IPS-18c (cell line): Measurements from ENCODE around the gene ASAH2.
"Not testable (repeated sequence)": the region's sequence is repeated elsewhere in the genome, so short reads cannot be mapped to it uniquely, and the experiment has no call there.

Source experiments
- H3K4me3 ChIP-seq: 2 replicates; pipeline ENCODE4 v1.7.0; 2013; ENCODE audit warnings: low read depth, mild to moderate bottlenecking, low read length, moderate library complexity; ENCODE audit not compliant: insufficient read depth
- H3K9me3 ChIP-seq: one replicate; pipeline ENCODE4 v1.6.1; 2013; ENCODE audit warnings: mild to moderate bottlenecking, low read length, moderate library complexity; ENCODE audit not compliant: control insufficient read depth, insufficient read depth

The ASAH2 gene

DNA sequence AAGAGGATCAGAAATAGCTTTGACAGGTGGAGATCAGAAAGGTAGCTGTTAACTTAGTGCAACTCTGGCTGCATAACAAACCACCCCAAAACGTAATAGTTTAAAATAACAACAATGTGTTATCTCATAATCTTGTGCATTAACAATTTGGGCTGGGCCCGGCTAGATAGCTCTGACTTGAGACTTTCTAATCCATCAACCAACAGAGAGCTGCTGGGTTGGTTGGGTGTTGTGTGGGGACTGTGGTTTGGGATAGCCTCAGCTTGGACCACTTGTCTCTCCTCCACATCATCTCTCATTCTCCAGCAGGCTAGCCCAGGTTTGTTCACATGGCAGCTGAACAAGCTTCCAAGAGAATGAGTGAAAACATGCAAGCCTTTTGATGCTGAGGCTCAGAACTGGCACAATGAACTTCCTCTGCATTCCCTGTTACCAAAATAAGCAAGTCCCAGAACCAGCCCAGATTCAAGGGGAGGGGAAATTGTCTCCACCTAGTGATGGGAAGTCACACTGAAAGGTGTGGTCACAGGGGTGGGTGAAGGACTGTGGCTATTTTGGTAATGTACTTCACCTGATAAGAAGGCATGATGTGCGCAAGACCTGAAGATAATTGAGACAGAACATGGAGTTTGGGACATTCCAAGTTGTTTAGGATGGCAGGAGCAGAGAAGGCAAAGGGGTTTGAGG is 20.4 kb upstream of the ASAH2 start:
- no peaks in the 10 kb centered on the region for H3K9me3 ChIP-seq
- no peak overlapping the region for H3K4me3 ChIP-seq

DNA sequence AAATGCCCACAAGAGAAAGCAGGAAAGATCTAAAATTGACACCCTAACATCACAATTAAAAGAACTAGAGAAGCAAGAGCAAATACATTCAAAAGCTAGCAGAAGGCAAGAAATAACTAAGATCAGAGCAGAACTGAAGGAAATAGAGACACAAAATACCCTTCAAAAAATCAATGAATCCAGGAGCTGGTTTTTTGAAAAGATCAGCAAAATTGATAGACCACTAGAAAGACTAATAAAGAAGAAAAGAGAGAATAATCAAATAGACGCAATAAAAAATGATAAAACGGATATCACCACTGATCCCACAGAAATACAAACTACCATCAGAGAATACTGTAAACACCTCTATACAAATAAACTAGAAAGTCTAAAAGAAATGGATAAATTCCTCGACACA is 16.6 kb upstream of the ASAH2 start:
- H3K9me3 ChIP-seq, H3K4me3 ChIP-seq: not testable (repeated sequence)

DNA sequence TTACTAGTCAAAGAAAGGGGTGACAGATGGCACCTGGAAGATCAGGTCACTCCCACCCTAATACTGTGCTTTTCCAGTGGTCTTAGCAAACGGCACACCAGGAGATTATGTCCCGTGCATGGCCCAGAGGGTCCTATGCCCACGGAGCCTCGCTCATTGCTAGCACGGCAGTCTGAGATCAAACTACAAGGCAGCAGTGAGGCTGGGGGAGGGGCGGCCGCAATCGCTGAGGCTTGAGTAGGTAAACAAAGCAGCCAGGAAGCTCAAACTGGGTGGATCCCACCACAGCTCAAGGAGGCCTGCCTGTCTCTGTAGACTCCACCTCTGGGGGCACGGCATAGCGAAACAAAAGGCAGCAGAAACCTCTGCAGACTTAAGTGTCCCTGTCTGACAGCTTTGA is 11.3 kb upstream of the ASAH2 start:
- not testable (repeated sequence) for H3K9me3 ChIP-seq, H3K4me3 ChIP-seq

DNA sequence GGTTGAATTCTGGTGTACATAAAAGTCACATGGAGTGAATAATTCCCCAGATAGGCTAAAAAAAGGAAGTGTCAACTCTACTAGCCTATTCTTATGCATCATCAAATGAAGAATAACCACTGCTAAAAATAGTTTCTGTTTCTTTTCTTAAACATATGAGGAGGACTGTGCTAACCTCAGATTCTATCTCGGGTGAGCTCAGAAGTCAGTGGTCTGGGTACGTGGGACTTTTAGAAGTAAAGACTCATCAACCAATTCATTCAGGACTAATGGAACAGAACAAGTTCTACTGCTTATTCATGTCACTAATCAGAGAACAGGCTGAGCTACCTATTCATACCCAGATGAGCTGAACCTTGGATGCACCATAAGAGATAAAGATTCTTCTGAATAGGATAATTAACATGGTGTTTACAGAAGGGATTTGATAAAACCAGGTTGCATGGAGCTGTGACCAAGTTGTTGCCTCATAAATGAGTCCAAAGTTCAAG is 9.5 kb upstream of the ASAH2 start:
- no peak overlapping the region for H3K4me3 ChIP-seq

DNA sequence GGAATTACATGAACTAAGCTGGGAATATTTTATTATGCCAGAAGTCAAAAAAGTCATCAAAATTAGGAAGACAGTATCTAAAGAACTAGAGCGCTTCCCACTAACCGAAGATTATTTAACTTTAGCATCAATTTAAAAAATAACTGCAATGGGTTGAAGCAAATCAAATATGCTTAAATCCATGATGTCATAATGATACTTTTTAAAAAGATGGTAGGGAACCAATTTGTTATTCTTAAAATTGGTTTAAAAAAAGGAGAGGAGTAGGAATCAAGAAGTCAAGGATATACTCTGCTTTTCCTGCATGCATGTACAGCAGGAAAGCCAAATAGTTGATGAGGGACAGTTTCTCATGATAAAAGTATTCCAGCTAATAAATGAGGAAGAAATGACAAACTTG is 3.2 kb upstream of the ASAH2 start:
- no peaks in the 10 kb centered on the region for H3K9me3 ChIP-seq

More for the DNA sequence above, 9.5 kb upstream of the ASAH2 start:
- peaks cover 2% of the 10 kb centered on the region for H3K9me3 ChIP-seq

DNA sequence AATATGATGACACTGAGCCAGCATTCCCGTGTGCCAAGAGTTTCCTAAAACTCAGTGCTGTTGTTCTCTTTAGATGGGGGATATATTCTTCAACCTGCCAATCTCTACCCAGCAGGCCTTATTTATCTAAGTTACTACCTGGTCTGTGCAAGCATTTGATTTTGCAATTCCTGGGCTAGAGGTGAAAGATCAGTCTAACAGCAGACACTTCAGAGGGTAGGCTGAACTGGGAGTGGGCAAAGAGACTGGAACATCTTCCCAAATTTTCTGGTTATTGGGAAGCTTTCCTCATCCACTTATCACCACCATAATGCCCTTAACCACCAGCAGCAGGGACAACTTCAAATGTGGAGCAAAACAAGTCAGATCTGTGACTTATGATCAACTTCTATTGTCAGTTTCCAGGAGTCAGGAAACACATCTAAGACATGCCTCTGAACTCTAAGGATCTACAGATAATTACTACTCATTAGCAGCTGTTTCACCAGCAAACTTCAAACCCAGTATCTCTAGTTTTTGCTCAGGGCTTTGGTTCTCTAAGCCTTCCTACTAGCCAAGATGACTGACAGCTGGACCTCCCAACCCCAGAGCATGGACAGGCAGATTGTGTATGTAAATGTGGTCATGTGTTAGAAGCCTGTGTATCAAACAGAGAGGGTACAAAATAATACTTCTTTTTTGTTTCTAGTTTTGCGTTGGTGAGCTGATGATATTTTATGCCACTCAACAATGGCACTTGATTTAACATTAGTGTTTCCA is 1.0 kb downstream of the ASAH2 start:
- Histone ChIP-seq H3K9me3 (no peaks in the 10 kb centered on the region), H3K4me3 (no peak overlapping the region)

More for the DNA sequence above, 3.2 kb upstream of the ASAH2 start:
- H3K4me3 ChIP-seq: no peak overlapping the region

DNA sequence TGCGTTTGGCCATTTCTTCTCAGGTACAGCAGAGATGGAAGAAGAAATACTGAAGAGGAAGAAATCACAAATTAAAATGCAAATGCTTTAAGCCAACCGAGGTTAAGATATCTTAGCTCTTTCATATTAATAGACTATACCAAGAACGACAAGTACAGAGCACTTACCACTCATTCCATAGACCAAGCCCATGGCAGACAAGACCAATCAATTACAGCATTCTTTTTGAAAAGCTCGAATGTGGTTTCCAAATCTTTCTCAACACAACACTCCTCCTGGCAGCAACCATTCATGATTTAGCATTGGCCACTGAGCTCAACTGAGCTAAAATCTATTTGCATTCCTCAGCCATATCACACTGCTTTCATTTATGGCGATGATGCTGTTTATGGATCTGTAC is 2.7 kb downstream of the ASAH2 start:
- H3K4me3 ChIP-seq: no peak overlapping the region
- no peaks in the 10 kb centered on the region for H3K9me3 ChIP-seq

DNA sequence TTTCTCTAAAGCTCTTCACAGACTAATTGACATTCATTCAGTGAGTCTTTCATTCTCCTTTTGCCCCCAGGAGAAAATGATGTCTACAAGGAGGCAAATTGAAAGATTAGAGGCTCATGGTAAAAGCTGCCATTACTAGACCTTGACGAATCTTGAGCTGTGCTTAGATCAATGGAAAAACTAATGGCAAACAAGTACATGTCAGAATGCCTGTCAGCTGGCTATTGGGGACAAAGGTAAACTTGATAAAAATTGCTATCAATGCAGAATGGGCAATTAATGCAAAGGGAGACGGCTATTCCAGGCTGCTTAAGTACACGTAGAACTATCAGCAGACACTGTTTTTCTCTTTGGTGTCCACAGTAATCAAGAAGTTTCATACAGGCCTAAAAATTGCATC is 3.3 kb downstream of the ASAH2 start:
- no peak overlapping the region for H3K4me3 ChIP-seq
- H3K9me3 ChIP-seq: no peaks in the 10 kb centered on the region

DNA sequence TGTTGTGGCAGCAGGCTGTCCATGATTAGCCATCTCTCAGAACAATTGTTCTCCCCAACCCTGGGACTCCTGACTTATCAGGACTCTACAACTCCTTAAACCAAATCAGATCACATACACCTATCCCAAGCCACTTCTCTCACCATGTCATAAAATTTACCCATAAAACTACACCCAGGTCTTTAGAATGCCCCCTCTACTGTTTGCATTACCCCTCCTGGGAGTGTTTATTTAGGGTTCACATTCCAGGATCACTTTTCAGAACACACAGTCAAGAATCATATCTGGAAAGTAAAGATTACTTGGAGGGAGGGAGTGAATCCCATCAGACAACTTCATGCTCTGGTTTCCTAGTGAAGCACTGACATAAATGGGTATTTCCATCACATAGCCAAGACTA is 7.1 kb downstream of the ASAH2 start:
- Histone ChIP-seq H3K9me3 (no peaks in the 10 kb centered on the region), H3K4me3 (no peak overlapping the region)

DNA sequence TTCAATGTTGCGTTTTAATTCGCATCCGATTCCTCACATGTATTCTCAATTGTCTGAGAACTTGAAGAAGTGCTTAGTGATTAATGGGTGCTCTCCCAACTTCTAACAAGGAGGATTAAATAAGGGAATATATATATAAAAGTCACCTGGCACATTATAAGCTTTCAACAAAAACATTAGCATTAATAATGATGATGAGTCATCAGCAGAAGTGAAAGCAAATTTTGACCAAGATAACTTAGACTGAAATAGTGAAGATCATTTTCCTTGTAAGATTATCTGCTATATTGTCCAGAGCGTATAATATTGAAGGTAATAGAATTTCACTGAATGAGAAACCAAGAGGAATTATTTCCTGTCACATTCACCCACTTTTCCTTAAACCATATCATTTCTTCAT is 8.5 kb downstream of the ASAH2 start:
- H3K4me3 ChIP-seq: no peak overlapping the region
- no peaks in the 10 kb centered on the region for H3K9me3 ChIP-seq

DNA sequence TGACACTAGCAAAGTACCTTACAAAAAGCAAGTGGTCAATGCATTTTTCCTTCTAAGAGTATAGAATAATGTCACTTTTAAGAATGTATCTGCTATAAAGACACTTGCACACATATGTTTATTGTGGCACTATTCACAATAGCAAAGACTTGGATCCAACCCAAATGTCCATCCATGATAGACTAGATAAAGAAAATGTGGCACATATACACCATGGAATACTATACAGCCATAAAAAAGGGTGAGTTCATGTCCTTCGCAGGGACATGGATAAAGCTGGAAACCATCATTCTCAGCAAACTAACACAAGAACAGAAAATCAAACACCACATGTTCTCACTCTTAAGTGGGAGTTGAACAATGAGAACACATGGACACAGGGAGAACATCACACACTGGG is 9.8 kb downstream of the ASAH2 start:
- H3K4me3 ChIP-seq, H3K9me3 ChIP-seq: not testable (repeated sequence)

DNA sequence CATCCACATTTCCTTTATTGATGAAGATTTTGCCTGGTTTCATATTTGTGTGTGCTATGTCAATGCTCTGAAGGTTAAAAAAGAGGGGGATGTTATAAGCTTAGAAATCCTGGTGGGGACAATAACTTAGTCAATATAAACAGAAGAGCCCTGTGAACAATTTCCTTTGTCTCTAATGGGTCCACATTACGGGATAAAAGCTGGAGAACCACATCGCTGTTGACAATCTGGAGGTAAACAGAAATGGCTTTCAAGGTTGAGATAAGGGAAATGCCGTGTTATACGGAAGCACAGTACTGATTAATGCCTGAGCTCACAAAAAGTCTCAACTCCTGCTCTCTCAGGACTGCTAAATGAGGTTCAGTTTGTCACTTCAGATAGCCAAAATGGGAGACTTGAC is 16.8 kb downstream of the ASAH2 start:
- no peaks in the 10 kb centered on the region for H3K9me3 ChIP-seq
- no peak overlapping the region for H3K4me3 ChIP-seq

DNA sequence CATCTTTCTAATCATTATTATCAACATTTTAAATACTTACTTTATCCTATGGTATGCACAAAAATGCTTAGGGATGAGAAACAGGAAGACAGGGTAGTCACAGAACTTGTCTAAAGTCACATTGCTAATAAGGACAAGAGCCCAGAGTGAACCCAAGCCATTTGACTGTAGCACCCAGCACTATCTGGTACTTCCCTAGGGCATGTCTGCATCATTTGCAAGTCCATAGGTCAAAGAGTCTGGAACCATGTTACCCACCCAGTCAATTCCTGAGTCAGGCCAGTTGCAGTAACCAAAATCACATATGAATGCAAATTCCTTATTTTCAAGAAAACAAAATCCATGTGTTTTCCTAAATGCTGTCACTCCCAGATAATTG is 19.1 kb downstream of the ASAH2 start:
- no peaks in the 10 kb centered on the region for H3K9me3 ChIP-seq
- no peak overlapping the region for H3K4me3 ChIP-seq

DNA sequence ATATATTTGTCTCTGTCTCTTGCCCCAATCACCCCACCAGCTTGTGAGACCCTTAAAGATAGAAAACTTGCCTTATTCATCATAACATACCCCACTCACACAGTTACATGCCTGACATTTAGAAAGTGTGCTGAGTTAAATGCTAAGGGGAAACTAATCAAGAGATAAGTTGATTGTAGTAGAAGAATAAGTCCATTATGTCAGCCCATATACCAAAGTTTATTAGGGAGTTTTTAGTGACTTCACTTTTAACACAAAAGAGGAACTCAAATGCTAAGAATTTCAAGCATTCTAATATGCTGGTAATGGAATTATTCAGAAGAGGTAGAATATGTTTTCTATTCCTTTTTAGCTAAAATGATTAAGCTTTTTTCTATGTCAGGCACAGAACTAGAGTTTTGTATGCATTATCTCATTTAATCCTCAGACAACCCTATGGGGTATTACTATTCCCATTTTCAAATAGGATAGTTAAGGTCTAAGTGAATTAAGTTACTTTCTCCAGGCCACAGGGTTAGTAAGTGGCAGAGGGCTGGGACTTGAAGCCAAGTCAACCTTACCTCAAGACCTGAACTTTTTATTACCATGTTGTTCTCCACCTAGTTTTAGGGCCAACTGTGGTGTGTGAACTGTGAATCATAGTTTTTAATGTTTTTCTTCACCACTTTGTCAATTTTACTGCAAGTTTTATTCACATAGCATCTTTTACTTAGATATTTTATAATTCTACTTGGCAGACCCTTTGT is 19.6 kb downstream of the ASAH2 start:
- Histone ChIP-seq H3K9me3 (no peaks in the 10 kb centered on the region), H3K4me3 (no peak overlapping the region)

DNA sequence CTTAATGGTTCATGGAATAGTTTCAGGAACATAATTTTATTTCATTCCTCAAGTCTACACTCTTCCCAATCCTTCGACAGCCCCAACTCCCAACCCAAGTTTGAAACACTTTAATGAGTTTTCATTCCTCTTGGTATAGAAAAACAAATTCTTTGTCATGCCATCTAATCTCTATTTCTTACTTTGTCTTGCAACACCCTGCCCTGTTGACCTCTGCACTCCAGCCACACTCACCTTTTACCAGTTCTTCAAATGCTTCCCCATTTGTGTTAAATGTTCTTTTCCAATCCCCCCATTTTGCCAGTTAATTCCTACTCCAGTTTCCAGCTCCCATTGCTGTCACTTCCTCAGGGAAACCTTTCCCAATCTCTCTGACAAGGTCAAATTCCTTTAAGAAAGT is 21.9 kb downstream of the ASAH2 start:
- H3K9me3 ChIP-seq: no peaks in the 10 kb centered on the region
- no peak overlapping the region for H3K4me3 ChIP-seq

DNA sequence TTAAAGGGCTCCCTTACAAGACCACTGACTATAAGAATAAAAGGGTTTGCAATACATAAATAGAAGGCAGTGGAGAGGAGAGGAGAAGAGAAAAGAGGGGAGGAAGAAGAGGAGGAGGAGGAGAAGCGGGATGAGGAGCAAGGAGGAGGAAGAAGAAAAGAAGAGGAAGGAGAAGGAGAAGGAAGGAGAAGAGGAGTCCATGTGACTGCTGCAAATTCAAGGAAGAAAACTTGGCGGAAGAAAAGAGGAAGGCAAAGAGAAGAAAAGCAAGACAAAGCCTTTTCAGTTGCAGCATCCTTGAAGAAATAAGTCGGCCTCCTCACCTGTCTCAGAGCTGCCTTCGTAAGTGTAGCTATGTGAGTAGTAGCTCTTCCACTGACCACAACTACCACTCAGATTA is 22.6 kb downstream of the ASAH2 start:
- Histone ChIP-seq H3K4me3 (no peak overlapping the region), H3K9me3 (no peaks in the 10 kb centered on the region)

DNA sequence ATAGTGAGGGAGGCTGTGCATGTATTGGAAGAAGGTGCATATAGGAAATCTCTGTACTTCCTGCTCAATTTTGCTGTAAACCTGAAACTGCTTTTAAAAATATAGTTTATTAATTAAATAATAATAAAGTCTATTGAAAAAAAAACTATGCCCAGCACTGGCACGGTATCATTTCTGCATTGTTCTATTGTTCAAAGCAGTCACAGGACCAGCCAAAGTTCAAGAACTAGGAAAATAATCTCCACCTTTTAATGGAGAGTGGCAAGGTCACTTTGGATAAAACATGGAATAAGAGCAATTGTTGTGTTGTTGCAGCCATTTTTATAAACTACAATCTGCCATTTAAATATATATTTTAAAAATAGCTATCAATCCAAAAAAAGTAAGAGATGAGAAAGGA is 24.7 kb downstream of the ASAH2 start:
- no peaks in the 10 kb centered on the region for H3K9me3 ChIP-seq
- H3K4me3 ChIP-seq: no peak overlapping the region

DNA sequence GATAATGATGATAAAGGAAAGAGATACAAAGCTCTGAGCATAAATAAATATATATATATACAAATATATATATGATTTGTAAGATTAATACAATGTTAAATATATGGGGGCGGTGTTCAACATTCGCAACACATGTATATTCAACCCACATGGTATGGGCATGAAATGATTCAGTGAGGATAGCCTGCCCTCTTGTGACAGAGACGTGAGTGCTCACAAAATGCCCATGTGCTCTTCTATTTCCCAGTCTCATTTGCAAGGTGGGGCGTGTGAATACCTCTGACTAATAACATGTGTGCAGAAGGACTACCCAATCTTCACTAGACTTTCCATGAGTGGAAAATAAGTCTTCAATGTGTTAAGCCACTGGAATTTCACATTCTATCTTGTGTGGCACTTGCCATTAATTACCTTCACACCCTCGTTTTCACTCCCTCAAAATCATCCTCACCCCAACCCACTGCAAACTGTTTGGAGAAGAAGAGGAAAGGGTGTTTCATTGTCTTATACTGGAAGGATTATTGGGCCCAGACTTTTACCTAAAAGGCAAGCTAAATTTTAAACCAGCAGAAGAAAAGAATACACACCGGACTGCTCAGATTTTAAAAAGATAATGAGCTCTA is 26.9 kb downstream of the ASAH2 start:
- no peak overlapping the region for H3K4me3 ChIP-seq
- H3K9me3 ChIP-seq: no peaks in the 10 kb centered on the region
